ENCODE data around the gene COL23A1.

- no peak for TF ChIP-seq CTCF (IDR thresholded peaks at IDR 0.05)
- no peak for TF ChIP-seq EZH2 (IDR thresholded peaks at IDR 0.05; ENCODE audit: borderline replicate concordance, insufficient read depth, low read depth, low read length, poor library complexity, severe bottlenecking)
Measured at GRCh38 chr5:178223196-178223773, 366.9 kb downstream of the COL23A1 start.

Measured in B cell (primary cell).